ENCODE measurements around the gene RAB11A.
"Not testable (repeated sequence)": the region's sequence is repeated elsewhere in the genome, so short reads cannot be mapped to it uniquely, and the experiment has no call there.

DNA sequence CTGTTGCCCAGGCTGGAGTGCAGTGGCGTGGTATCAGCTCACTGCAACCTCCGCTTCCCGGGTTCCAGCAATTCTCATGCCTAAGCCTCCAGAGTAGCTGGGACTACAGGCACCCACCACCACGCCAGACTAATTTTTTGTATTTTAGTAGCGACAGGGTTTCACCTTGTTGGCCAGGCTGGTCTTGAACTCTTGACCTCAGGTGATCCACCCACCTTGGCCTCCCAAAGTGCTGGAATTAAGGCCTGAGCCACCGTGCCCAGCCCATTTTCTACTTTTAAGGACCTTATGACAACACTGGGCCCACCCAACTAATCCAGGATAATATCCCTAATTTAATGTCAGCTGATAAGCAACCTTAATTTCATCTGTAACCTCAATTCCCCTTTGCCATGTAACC is 1.4 kb upstream of the RAB11A start:
- TF ChIP-seq, protein P1, sequence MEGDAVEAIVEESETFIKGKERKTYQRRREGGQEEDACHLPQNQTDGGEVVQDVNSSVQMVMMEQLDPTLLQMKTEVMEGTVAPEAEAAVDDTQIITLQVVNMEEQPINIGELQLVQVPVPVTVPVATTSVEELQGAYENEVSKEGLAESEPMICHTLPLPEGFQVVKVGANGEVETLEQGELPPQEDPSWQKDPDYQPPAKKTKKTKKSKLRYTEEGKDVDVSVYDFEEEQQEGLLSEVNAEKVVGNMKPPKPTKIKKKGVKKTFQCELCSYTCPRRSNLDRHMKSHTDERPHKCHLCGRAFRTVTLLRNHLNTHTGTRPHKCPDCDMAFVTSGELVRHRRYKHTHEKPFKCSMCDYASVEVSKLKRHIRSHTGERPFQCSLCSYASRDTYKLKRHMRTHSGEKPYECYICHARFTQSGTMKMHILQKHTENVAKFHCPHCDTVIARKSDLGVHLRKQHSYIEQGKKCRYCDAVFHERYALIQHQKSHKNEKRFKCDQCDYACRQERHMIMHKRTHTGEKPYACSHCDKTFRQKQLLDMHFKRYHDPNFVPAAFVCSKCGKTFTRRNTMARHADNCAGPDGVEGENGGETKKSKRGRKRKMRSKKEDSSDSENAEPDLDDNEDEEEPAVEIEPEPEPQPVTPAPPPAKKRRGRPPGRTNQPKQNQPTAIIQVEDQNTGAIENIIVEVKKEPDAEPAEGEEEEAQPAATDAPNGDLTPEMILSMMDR (IDR thresholded peaks at IDR 0.05) = not testable (repeated sequence)
- TF ChIP-seq POLR2A (IDR thresholded peaks at IDR 0.05) = not testable (repeated sequence)

Measured in Peyer's patch (tissue), 4 donors.